Activated gamma-delta T cell treated with anti-CD3 and anti-CD28 coated beads, Interleukin-2, amount 50 U/mL, for 16 hours (primary cell): ENCODE data around the gene OSBP2.
"Not testable (repeated sequence)": the region's sequence is repeated elsewhere in the genome, so short reads cannot be mapped to it uniquely, and the experiment has no call there.

Source experiments
- DNase-seq: peaks from one replicate; pipeline ENCODE4 v3.0.0-alpha.2; 2020; ENCODE audit warnings: low read depth

Gene OSBP2

GRCh38 chr22:30763815-30764673, 69.4 kb downstream of the OSBP2 start:
- peak; percentile 15 for DNase-seq

- no peak for DNase-seq
These were observed 73.0 kb downstream of the OSBP2 start for GRCh38 chr22:30767661-30768060.

- no peak for DNase-seq
These were observed 76.0 kb downstream of the OSBP2 start for GRCh38 chr22:30770716-30771115.

- no peak for DNase-seq
These were observed 79.2 kb downstream of the OSBP2 start for GRCh38 chr22:30773919-30774318.

GRCh38 chr22:30774566-30774965, 79.9 kb downstream of the OSBP2 start:
- DNase-seq, result no peak

- no peak for DNase-seq
These were observed 81.8 kb downstream of the OSBP2 start for GRCh38 chr22:30776476-30776875.

GRCh38 chr22:30777146-30777545, 82.5 kb downstream of the OSBP2 start:
- not testable (repeated sequence) for DNase-seq

GRCh38 chr22:30777587-30777986, 82.9 kb downstream of the OSBP2 start:
- no peak for DNase-seq

- no peak for DNase-seq
These were observed 83.6 kb downstream of the OSBP2 start for GRCh38 chr22:30778261-30778660.

- no peak for DNase-seq
These were observed 85.4 kb downstream of the OSBP2 start for GRCh38 chr22:30780026-30780425.

GRCh38 chr22:30781271-30781875, 86.7 kb downstream of the OSBP2 start:
- DNase-seq, result no peak

GRCh38 chr22:30782613-30783012, 87.9 kb downstream of the OSBP2 start:
- DNase-seq, result no peak

GRCh38 chr22:30783021-30783420, 88.3 kb downstream of the OSBP2 start:
- DNase-seq, result no peak

- no peak for DNase-seq
These were observed 90.9 kb downstream of the OSBP2 start for GRCh38 chr22:30785527-30785926.

GRCh38 chr22:30790366-30790765, 95.7 kb downstream of the OSBP2 start:
- no peak for DNase-seq

- no peak for DNase-seq
These were observed 97.8 kb downstream of the OSBP2 start for GRCh38 chr22:30792456-30792855.

- DNase-seq, result no peak
These were observed 100.4 kb downstream of the OSBP2 start for GRCh38 chr22:30795118-30795517.

- no peak for DNase-seq
These were observed 107.0 kb downstream of the OSBP2 start for GRCh38 chr22:30801695-30802094.

GRCh38 chr22:30802202-30803166, 107.8 kb downstream of the OSBP2 start:
- DNase-seq, result peak; percentile 14

- DNase-seq, result no peak
These were observed 109.0 kb downstream of the OSBP2 start for GRCh38 chr22:30803679-30804078.

- DNase-seq, result no peak
These were observed 110.0 kb downstream of the OSBP2 start for GRCh38 chr22:30804626-30805025.

- DNase-seq, result no peak
These were observed 111.8 kb downstream of the OSBP2 start for GRCh38 chr22:30806391-30806861.
